DMS53 treated with DMSO at 0.1 percent for 48 hours (cell line): ENCODE measurements around the gene TMPRSS13.

Experiments
- DNase-seq: peaks from one replicate; lab custom pipeline; 2025; ENCODE audit not compliant: unreplicated experiment; lab: John Stamatoyannopoulos, UW

Gene TMPRSS13

DNA sequence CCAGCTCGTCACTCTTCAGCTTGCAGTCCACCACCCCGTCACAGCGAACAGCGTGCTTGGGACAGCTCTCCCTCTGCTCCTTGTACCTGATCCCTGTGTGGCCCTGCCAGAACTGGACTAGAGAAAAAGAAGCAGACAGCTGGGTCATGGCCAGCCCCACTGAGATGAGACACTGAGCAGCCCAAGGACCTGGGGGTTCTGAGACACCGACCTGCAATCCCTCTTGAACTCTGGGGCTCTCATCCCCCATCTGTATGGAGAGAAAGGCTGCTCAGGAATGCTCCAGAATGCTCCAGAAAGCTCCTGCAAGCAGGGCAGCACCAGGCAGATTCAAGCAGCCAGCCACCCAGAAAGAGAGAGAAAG is 14.8 kb downstream of the TMPRSS13 start:
- DNase-seq = no peak

DNA sequence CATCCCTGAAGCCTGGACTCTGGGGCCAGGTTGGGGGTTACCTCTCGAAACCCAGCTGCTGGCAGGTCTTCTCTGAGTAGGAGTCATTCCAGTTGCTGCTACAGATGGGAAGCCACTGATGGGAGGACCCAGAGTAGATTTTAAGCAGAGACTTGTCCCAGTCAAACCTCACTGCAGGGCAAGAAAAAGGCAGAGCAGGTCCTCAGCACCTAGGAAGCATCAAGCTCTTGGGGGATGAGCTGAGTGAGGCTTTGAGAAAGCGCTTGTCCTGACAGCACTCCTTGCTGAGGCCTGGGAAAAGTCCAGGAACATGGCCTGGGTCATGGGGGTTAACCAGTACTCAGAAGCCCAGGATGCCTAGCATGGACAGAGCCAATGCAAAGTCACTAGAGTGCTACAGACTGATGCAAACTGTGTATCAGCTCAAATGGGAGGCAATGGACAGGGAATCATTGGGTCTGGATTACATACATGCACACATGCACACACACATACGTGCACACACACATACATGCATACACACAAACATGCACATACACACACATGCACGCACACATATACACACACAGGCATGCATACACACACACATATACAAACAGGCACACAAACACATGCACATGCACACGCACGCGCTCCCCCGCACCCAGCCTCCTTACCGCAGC is 15.3 kb downstream of the TMPRSS13 start:
- DNase-seq = no peak

DNA sequence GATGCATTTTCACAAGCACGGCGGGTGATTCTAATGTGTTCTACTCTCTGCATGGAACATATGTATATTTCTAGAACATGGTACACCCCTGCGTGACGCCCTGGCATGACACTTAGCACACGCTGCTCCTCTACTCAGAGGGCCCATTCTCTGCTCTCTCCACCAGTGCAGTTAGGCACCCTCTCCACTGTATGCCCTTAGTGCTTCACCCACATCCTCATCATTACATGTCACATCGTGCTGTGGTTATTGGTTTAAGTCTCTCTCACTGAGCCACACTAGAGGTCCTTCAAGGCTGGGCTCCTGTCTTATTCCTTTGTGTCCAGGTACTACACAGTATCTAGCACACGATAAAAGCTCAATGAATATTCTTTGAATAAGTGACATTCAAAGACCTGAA is 16.7 kb downstream of the TMPRSS13 start:
- DNase-seq = no peak

DNA sequence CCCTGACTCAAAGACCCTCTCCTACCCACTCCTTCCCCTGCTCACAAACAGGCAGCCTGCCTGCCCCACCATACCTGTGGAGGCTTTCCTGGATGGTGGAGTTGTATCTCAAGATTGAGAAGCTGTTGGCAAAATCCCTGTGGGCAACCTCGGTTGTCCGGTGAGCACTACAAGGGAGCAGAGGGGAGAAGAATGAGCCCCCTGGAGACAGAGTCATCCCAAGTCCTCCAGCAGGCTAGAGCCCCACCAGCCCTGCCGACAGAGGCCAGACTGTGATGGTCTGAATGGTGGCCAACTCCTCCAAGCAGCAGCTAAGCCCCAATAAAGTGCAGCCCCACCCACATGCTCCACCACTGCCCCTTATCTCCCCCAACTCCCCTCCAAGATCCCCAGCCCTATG is 17.5 kb downstream of the TMPRSS13 start:
- DNase-seq = no peak

DNA sequence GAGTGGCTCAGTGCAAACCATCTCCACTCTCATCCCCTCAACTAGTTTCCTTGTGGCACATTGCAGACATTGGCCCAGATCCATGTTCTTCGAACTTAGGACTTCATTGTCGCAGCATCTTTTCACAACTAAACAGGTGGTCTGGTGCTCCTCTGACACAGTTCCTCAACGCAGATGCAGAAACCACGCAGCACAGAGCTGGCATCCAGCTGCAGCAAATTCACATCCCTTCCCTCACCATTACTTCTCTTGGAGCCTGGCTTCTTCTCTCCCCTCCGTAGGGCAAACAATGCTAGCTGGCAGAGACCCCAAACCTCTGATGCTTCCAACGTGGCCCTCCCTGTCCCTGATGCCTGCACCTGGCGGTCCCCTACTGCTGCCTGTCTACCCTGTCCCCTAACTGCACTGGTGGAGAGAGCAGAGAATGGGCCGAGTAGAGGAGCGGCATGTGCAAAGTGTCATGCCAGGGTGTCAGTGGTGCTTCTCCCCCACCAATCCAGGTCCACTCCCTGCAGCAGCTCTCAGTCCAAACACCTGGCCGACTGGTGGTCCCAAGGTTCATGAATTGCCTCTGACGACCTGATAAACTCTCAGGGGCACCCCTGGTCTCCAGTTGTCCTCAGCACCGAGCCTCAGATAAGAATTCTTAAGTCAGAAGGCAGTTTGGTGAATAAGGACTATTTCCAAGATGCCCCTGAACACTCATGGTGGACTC is 18.1 kb downstream of the TMPRSS13 start:
- DNase-seq = no peak

DNA sequence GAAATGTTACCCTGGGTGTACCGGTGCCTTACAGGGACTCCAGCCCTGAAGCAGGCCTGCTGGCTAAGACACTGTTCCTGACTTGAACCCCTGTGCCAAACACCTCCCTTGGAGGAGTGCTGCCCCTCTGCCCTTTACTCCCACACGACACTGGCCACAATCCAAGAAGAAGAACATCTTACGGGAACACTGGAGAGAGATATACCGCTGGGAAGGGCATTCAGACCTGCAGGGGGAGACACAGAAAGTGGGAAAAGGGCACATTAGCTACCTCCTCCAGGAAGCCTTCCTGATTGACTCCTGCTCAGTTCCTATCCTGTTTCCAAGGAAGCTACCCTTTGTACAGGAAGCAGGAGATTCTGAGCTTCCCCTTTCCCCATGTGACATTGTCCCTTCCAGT is 18.7 kb downstream of the TMPRSS13 start:
- no peak for DNase-seq

DNA sequence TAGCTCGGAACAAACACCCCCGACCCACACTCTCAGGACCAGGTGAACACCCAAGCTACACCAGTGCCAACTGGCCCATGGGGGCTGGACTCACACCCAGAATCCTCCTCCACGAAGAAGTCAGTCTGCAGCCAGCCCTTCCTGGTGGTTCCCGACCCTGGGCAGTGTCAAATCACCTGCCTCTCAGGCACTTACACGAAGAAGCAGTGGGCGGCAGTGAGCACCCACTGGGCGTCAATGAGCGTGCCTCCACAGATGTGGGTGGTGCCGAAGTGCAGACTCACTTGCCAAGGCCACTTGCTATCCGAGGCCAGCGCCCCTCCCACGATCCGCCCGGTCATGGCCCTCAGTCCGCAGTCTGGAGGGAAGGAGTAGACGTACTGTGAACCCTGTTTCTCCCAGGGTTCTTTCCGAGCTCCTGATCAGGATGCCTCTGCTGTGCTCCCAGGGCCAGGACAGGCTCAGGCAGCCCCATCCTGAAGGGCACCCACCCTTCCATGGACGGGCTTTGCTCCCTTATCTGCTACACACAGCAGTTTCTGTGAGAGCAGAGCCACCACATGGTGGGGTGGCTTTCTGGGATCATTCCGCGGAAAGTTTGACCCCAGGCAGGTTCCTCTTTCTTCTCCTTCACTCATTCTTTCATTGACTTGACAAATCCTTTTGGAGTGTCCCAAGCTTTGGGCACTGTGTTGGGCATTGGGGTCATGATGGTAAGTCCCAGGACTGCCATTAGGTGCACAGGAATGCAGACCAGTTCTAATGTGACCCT is 19.4 kb downstream of the TMPRSS13 start:
- no peak for DNase-seq

DNA sequence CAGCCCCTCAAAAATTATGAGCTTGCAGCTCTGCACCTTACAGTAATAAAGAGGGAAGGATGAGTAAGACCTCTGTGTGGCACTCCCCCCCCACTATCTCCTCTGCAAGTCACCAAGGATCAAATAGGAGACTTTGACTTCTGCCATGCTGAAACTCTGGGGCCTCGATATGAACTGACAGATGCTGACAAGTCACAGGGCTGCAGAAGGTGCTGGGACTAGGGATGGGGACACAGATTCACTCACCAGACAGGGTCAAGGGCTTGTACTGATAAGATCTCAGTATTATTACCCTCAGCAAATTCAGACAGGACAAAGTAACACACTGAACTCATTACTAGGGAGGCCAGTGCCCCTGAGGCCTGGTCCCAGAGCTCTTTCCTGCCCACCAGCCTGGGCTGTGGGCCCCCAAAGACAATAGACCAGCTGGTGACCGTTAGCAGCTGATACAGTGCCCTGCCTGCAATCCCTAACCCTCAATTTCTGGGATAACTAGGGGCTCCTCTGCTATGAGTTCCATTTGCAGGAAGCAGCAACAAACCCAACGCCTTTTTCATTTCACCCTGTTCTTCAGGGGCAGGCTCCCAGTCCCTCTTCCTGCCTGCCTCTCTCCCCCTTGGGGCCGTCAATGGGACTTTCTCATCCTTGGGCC is 20.1 kb downstream of the TMPRSS13 start:
- no peak for DNase-seq

DNA sequence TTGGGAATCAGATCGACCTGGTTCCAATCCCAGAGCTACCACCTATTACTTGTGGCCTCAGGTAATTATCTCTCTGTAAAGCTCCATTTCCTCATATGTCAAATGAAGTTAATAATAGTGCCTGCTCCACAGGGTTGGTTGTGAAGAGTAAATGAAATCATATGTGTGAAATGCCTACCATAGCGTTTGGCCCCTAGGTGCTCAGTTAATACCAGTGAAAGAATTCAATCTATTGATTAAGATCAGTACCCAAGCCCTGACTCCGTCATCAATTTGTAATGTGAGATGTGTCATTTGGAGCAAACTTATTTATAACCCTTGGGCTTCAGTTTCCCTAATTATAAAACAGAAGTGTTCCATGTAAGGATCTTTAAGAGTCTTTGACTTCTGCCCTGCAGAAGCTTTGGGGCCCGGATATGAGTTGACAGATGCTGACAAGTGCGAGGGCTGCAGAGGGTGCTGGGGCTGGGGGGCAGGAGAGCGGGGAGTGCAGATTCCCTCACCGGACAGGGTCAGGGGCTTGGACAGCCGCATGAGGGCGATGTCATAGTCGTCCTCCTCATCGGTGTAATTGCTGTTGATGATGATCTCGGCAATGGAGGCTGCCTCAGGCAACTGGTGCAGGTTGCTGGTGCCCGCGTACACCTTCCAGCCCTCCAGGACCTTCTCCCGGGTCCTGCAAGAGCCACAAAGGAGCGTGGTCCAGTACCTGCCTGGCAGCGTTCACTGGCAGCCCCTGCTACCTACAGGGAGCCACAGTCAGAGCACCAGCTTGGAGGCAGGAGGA is 20.9 kb downstream of the TMPRSS13 start:
- no peak for DNase-seq

DNA sequence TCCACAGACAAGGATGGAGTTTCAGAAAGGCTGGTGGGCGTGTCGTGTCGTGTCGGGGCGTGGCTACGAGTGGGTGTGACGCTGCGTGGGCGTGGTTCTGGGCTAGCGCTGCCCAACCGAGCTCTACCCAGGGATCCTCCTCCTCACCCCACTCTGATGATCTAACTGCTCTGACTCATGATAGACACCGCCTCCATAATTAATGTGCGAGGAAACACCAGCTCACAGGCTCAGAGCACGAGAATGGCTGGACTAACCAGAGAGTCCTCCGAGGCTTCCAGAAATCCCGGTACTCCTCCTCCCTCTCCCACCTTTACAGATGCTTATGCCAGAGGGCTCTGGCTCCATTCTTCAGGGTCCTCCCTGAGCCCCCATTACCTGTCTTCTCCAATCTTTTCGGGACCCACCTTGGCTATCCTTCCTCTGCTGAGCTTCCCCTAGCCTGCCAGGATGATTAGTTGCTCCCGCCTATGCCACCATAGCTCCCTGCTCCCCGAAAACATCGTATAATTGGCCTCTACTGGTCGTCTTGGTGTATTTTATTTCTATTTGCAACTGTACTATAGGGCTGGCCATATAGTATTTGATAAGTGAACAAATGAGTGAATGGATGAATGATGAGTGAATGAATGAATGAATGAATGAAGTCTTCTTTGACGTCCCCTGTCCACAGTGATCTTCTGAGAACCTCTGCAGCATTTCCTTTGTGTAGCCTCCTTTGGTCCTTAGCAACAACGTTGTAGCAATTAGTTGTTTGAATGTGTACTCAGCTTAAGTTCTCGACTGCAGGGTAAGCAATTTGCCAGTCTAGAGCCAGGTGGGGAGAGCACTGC is 21.7 kb downstream of the TMPRSS13 start:
- DNase-seq = peak; percentile 55

DNA sequence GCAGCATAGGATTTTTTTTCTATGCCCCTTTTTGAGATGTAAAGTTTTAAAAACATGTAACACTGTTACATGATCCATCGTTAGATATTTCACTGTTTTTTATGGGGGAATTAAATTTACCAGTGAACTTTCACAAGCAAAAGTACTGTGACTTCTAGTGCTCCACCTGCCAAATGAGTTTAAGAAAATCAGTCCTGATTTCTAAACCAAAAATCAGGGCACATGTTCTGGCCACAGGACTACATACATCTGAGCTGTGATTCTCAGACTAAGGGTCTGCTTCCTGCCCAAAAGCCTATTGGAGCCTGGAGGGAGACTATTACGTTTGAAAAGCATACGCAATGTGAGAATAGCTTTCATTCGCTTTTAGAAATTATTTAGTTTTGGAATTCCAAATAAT is 22.5 kb downstream of the TMPRSS13 start:
- no peak for DNase-seq

DNA sequence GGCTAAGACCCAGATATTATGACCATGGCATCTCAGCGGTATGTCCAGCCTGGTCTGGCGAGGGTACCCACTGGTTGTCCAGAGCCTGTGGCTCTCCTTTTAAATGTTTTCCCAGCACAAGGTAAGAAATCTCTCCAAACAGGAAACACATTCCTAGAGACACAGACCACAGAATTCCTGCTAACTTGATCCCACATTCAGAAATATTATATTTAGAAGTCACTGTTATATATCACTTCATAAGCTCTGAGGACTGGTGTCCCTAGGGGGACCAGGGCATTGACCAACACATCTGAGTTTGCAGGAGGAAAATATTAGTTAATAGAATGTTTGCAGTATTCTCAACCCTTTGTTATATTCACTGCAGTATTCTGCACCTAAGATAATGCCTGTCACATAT is 23.1 kb downstream of the TMPRSS13 start:
- no peak for DNase-seq

DNA sequence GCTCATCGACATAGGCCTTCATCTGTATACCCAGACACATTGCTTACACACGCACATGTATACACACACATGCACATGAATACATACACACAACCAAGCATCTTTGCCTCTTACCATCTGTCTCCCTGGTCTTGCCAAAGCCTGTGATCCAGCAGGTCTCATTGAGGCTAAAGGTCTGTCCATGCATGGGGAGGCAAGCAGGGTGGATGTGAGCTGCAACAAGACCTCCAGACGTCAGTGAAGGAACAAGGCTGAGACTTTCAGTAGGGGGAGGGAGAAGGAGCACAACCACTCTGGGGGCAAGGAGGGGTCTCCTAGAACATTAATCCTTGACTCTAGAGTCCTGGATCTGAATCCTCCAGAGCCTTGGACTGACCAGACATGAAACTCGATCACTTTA is 23.7 kb downstream of the TMPRSS13 start:
- DNase-seq = no peak

DNA sequence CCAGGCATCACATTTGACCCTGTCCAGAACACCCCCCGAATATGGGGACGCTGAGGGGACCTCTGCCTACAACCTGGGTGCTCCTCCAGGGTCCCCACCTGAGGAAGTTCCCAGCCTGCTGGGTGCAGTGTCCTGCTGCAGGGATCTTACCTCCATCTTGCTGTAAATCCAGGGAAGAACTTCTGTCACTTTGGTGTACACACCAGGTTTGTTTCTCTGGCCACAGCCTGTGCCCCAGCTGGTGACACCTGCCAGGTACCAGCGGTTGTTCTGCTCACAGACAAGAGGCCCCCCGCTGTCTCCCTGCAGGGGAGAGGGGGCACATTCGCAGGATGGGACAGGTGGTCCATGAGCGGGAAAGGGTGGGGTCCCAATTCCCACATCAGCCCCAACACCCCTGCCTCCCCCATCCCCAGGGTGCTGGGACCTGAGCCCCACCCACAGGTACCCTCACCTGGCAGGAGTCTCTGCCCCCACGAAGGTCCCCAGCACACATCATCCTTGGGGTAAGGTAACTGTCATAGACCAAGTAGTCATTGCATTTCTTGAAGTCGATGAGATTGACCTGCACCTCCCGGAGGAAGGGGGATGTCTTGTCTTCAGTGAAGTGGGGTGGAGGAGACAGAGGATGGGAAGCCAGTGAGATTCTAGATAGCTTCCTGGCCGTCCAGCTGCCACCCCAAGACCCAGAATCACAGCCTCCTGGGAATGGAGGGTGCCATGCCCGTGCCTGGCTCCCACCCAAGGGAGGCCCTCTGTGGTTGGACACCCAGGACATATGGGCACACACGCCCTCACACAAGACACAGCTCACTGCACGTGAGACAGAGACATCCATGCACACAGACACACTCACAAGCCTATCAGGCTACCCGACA is 25.5 kb downstream of the TMPRSS13 start:
- DNase-seq = no peak

DNA sequence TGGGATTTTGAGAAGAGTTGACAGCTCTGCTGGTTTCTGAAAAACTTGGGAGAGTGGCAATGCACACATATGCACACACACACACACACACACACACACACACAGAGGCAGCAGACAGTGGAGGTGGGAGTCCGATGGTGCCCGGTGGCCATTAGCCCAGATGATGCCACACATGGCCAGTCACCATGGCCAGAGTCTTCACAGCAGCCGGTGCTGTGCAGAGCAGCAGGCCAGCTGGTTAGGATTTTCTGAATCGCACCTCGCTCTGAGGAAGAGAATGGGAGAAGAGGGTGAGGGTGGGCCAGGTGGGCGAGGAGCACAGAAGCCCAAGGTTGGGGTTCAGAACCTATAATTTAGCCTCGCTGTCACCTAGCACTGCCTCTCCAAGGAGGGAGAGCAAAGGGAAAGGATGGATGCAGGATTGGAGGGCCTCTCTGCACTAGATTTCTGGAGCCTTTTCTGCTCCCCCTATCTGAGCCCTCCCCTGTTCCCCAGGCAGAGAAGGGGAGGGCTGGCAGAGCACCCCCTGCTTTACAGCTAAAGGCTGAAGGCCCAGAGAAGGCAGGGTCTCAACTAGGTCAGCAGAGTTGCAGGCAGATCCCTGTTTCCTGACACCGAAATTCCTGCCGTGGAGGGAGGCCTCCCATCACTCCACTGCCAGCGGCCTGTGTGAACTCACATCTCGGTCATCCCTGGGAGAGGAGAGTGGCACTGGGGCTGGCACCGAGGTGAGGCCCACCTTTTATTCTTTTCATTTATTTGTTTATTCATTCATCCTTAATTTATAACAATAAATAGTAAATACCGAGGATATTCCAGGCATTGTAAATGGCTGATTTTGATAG is 27.0 kb downstream of the TMPRSS13 start:
- no peak for DNase-seq

DNA sequence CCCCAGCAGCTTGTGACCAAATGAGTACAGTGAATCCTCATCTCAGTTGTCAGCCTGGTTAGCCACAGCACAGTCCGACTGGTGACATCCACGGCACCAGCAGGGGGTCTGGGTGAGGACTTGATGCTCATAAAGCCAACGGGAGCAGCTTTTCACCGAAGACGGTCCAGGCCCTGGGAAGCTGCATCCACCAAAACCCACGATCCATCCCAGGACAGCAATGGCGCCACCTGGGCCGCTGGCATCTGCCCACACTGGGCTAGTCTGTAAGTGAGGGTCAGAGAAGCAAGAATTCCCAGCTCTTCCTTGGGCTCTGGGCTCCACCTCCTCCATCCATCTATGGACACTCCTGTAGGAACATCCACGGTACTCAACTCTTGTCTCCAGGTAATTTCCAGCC is 27.6 kb downstream of the TMPRSS13 start:
- no peak for DNase-seq

DNA sequence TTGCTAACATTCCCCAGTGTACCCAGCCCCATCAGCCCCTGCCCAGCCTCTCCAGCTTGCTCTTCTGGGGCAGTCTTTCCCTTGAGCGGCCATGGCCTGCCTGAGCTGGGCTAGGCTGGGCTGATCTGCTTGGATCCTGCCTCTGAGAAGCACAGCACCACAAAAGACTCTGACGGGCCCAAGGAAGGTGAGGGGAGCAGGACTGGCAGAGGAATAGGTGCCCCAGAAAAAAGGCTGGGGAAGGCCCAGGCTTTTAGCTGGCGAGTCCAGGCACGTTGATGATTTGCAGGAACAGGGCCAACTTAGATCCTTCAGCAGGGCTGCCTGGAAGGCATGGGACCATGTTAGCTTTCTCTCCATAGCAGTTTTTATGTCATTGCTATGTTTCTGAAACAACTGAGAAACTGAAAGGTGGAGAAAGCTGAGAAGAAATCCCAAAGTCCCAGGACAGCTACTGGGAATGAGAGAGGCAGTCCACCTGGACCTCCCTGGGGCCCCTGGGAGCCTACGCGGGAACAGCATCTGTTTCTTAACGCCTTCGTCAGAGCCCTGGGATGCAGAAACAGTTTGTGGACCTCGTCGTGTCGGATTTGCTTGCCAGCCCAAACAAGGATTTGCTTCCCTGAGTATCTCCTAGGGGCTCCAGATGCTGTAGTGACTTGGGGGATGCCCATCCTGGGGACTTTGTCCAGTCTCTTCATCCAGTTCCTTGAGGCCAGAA is 28.3 kb downstream of the TMPRSS13 start:
- DNase-seq = no peak
